GM06990 (cell line): ENCODE data around the gene GLCCI1.
A peak's percentile ranks its signal among the peaks of the same experiment; 100 is the strongest.

ENCODE experiments used
- DNase-seq: peaks from one replicate; pipeline ENCODE4 v3.0.0-alpha.2; 2011; ENCODE audit not compliant: insufficient read length; ENCODE audit errors: extremely low read depth
- H3K27me3 ChIP-seq: replicated peaks from 2 replicates; pipeline ENCODE4 v1.6.0; 2011; ENCODE audit warnings: low read length; ENCODE audit not compliant: control insufficient read depth, insufficient read depth
- H3K36me3 ChIP-seq: 2 replicates; pipeline ENCODE4 v1.5.1; 2011; ENCODE audit warnings: low read length; ENCODE audit not compliant: control insufficient read depth, insufficient read depth
- H3K4me3 ChIP-seq: replicated peaks from 2 replicates; pipeline ENCODE4 v1.5.1; 2011; ENCODE audit warnings: low read depth, mild to moderate bottlenecking, control low read depth, low read length
- TF ChIP-seq, protein P1 (sequence below): IDR thresholded peaks from 2 replicates; pipeline ENCODE4 v1.5.1; 2011; ENCODE audit warnings: low read length, control low read depth, mild to moderate bottlenecking, inconsistent platforms; ENCODE audit not compliant: insufficient read depth, poor library complexity, severe bottlenecking

The GLCCI1 gene

DNA sequence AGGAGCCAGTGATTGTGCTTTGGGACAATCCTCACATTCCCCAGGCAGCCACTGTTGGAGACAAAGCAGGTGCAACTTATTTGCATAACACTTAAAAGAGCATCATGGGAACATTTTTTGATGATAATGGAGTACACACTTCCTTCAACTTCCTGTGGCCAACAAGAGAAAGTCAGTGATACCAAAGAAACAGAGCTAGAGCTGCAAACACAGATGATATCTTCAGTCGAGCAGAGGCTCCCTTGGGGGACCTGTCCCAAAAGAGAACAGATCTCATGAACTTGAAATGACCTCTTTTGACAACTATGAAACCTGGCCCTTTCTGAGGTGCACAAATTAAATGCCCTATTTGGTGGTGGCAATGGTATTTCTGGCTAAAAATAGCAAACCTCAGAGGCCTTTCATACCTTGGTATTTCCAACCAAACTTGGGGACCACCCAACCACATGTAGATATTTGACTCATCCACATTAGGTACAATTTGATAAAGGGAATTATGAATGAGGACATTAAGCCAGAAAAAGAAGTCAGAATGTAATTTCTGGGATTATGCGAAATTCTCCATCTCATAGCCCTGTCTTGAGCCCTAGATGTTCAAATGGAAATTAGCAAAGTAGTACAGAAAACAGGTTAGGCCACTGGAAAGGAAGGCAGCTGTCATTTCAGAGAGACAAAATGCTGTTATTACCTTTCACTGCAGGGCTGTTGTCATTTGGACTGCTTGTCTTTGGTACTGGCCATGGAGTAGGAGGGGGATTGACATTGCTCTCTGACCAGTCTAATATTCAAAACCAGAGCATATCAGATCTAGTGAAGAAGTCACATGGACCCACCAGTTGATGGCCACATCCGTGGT is 147.2 kb downstream of the GLCCI1 start:
- TF ChIP-seq, protein P1, sequence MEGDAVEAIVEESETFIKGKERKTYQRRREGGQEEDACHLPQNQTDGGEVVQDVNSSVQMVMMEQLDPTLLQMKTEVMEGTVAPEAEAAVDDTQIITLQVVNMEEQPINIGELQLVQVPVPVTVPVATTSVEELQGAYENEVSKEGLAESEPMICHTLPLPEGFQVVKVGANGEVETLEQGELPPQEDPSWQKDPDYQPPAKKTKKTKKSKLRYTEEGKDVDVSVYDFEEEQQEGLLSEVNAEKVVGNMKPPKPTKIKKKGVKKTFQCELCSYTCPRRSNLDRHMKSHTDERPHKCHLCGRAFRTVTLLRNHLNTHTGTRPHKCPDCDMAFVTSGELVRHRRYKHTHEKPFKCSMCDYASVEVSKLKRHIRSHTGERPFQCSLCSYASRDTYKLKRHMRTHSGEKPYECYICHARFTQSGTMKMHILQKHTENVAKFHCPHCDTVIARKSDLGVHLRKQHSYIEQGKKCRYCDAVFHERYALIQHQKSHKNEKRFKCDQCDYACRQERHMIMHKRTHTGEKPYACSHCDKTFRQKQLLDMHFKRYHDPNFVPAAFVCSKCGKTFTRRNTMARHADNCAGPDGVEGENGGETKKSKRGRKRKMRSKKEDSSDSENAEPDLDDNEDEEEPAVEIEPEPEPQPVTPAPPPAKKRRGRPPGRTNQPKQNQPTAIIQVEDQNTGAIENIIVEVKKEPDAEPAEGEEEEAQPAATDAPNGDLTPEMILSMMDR, result no peak
- Histone ChIP-seq H3K27me3 (no peaks in the 10 kb centered on the region), H3K36me3 (no peaks in the 10 kb centered on the region), H3K4me3 (no peak overlapping the region)
- DNase-seq, result peak; percentile 81

DNA sequence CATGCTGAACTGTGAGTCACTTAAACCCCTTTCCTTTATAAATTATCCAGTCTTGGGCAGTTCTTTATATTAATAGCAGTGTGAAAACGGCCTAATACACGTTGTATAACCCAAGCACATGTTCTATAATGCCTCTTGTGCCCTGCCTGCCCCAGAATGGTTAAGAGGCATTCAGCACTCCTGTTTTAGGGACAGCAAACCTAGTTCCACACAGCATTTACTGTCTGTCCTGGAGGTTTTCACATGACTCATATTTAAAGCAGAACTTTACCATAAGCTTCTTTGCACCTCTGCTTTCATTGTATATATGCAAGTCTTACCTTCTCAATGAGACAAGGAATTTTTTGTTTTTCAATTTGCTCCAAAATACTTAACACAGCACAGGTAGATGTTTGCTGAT is 148.6 kb downstream of the GLCCI1 start:
- no peak for DNase-seq
- H3K27me3 ChIP-seq, result no peaks in the 10 kb centered on the region
- TF ChIP-seq, protein P1, result no peak
- H3K4me3 ChIP-seq, result no peak overlapping the region
- H3K36me3 ChIP-seq, result no peaks in the 10 kb centered on the region

DNA sequence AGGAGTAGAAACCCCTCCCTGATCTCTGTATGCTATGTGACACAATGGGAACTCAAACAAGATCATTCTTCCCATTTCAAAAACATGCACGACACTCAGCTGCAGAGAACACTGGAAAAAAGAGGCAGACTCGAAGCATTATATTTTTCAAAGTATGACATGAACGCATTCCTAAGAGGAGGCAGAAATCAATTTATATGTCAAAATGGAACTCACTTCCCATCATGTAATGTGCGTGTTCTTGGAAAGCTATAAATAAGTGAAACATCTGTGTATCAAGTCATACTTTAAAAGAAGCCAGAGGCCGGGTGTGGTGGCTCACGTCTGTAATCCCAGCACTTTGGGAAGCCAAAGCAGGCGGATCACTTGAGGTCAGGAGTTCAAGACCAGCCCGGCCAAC is 150.7 kb downstream of the GLCCI1 start:
- Histone ChIP-seq H3K4me3 (no peak overlapping the region), H3K27me3 (no peaks in the 10 kb centered on the region)
- TF ChIP-seq, protein P1, result no peak

DNA sequence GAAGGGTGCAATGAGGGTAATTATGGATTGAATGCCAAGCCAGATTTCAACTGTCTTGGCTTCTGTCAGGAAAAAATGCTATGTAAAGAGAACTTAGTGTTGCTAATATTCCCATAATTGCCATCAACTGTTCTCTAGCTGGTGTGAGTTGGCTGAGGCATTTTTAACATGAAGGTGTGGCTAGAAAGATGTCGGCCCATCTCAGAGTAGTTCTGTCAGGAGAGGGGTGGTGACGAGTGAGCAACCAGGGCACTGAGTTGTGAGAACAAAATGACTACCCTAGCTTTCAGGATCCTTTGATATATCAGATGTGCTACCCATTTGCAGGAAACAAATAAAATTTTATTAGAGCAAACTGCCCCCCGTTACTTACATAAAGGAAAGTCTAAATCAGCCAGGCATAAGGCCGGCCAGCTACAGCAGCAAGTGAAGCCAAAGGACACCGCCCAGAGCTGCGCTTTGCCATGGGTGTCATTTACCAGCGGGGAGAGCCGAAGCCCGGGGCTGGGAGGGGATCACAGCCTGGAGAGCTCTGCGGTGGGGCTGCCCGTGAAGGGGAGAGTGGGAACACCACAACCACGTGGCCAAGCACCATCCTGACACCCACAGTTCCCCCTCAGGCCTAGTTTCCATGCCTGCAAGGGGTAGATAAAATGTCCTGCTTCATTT is 151.9 kb downstream of the GLCCI1 start:
- Histone ChIP-seq H3K4me3 (no peak overlapping the region), H3K27me3 (no peaks in the 10 kb centered on the region), H3K36me3 (no peaks in the 10 kb centered on the region)
- no peak for DNase-seq
- TF ChIP-seq, protein P1, result no peak

More for the DNA sequence above, 150.7 kb downstream of the GLCCI1 start:
- no peaks in the 10 kb centered on the region for H3K36me3 ChIP-seq
- no peak for DNase-seq

DNA sequence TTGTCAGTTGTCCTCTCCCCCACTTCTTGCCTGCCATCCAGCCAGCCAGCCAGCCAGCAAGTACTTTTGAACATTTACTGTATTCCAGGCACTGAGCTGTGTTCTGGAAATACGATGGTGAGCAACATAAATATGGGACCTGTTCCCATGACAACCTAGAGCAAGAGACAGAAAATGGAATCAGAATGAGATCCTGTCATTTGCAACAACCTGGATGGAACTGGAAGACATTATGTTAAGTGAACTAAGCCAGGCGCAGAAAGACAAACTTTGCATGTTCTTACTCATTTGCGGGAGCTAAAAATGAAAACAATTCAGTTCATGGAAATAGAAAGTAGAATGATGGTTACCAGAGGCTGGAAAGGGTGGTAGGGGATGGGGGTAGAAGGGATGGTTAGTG is 152.6 kb downstream of the GLCCI1 start:
- TF ChIP-seq, protein P1, result no peak
- no peak overlapping the region for H3K4me3 ChIP-seq
- H3K36me3 ChIP-seq, result no peaks in the 10 kb centered on the region
- H3K27me3 ChIP-seq, result no peaks in the 10 kb centered on the region
- DNase-seq, result no peak
